Ascending aorta (tissue), 2 donors: ENCODE results near the gene ALDH8A1. TPM values are rescaled to one million over a fixed set of nuclear protein-coding genes. Genes with fewer than 3 reads are reported as not detected.

ENCODE experiments used
- DNase-seq, 2 donors: peaks; one replicate each; pipeline ENCODE4 v3.0.0-alpha.2; 2019; ENCODE audit warnings: low spot score in 2 of 2
- H3K27ac ChIP-seq, 2 donors: fragments of 200-600 bp; sonication (generic); one replicate each; pipeline ENCODE4 v1.5.1; 2016 to 2017; ENCODE audit warnings: mild to moderate bottlenecking in 1 of 2
- H3K27me3 ChIP-seq: fragments of 200-600 bp; sonication (generic); one replicate; pipeline ENCODE4 v1.5.1; 2017
- H3K36me3 ChIP-seq, 2 donors: fragments of 200-600 bp; sonication (generic); one replicate each; pipeline ENCODE4 v1.5.1; 2016
- H3K4me1 ChIP-seq, 2 donors: fragments of 200-600 bp; sonication (generic); one replicate each; pipeline ENCODE4 v1.5.1; 2016 to 2017; ENCODE audit warnings: mild to moderate bottlenecking in 1 of 2
- H3K4me3 ChIP-seq, 2 donors: fragments of 200-600 bp; sonication (generic); one replicate each; pipeline ENCODE4 v1.5.1; 2016 to 2017; ENCODE audit warnings: mild to moderate bottlenecking in 1 of 2
- H3K9me3 ChIP-seq, 2 donors: fragments of 200-600 bp; sonication (generic); one replicate each; pipeline ENCODE4 v1.5.1; 2016
- intact Hi-C: fragments of 100-400 bp; cut with DNase I; formaldehyde crosslinking; loops from one replicate; pipeline ENCODE4 v1.15.1; 2023
- total RNA-seq: library from RNA; depleted of rRNA; stranded (reverse); fragments of >200 nt; gene quantifications from one replicate; pipeline ENCODE4 v1.1.0, GENCODE V29; 2016
- TF ChIP-seq, protein P1 (sequence below), 3 experiments: fragments of 200-600 bp in 2 of 3; fragments of 450-650 bp in 1 of 3; sonication (generic) in 2 of 3; IDR thresholded peaks; one replicate each; pipeline ENCODE4 v1.5.1; 2016 to 2019; ENCODE audit warnings: antibody characterized with exemption in 3 of 3, mild to moderate bottlenecking in 1 of 3, moderate library complexity in 1 of 3

Gene ALDH8A1
- total RNA-seq, 1 donor from 2014 or later = not detected

- H3K27ac ChIP-seq = no peak overlapping the region
- no peak overlapping the region for H3K4me3 ChIP-seq
- H3K27me3 ChIP-seq = no peaks in the 10 kb centered on the region
- H3K4me1 ChIP-seq = no peaks in the 10 kb centered on the region
- no peak for DNase-seq
- no peaks in the 10 kb centered on the region for H3K36me3 ChIP-seq
- TF ChIP-seq, protein P1, sequence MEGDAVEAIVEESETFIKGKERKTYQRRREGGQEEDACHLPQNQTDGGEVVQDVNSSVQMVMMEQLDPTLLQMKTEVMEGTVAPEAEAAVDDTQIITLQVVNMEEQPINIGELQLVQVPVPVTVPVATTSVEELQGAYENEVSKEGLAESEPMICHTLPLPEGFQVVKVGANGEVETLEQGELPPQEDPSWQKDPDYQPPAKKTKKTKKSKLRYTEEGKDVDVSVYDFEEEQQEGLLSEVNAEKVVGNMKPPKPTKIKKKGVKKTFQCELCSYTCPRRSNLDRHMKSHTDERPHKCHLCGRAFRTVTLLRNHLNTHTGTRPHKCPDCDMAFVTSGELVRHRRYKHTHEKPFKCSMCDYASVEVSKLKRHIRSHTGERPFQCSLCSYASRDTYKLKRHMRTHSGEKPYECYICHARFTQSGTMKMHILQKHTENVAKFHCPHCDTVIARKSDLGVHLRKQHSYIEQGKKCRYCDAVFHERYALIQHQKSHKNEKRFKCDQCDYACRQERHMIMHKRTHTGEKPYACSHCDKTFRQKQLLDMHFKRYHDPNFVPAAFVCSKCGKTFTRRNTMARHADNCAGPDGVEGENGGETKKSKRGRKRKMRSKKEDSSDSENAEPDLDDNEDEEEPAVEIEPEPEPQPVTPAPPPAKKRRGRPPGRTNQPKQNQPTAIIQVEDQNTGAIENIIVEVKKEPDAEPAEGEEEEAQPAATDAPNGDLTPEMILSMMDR (IDR thresholded peaks at IDR 0.05) = no peak
- intact Hi-C loops = no loop called here
- no peaks in the 10 kb centered on the region for H3K9me3 ChIP-seq
Observed at GRCh38 chr6:134934793-134935485, 15.0 kb downstream of the ALDH8A1 start.

GRCh38 chr6:134932535-134933470 lies 17.1 kb downstream of the ALDH8A1 start:
- no peaks in the 10 kb centered on the region for H3K27me3 ChIP-seq
- H3K4me3 ChIP-seq = no peak overlapping the region
- intact Hi-C loops = no loop called here
- no peak for DNase-seq
- no peak overlapping the region for H3K27ac ChIP-seq
- no peaks in the 10 kb centered on the region for H3K36me3 ChIP-seq
- TF ChIP-seq, protein P1 (IDR thresholded peaks at IDR 0.05) = no peak
- H3K4me1 ChIP-seq = no peaks in the 10 kb centered on the region
- no peaks in the 10 kb centered on the region for H3K9me3 ChIP-seq

DNA sequence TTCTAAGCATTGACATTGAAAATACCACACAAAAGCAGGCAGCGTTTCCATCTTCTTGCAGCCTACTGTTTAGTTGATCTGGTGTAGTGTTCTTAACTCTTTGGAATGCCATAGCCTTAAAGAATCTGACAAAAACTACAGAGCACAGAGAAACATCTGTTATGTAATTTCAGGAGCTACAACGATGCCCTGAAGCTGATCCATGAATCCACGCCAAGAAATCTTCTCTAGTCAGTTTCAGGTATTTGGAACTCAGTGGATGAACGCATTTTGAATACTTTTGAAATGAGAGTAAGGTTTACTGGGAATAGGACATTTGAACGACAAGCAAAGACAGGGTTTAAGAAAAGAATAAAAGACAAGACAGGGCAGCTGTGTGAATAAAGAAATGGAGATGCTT lies 17.8 kb downstream of the ALDH8A1 start:
- no peak overlapping the region for H3K27ac ChIP-seq
- no peaks in the 10 kb centered on the region for H3K36me3 ChIP-seq
- H3K27me3 ChIP-seq = no peaks in the 10 kb centered on the region
- TF ChIP-seq, protein P1 (IDR thresholded peaks at IDR 0.05) = no peak
- H3K4me3 ChIP-seq = no peak overlapping the region
- H3K9me3 ChIP-seq = no peaks in the 10 kb centered on the region
- H3K4me1 ChIP-seq = no peaks in the 10 kb centered on the region
- intact Hi-C loops = no loop called here
- DNase-seq = no peak

DNA sequence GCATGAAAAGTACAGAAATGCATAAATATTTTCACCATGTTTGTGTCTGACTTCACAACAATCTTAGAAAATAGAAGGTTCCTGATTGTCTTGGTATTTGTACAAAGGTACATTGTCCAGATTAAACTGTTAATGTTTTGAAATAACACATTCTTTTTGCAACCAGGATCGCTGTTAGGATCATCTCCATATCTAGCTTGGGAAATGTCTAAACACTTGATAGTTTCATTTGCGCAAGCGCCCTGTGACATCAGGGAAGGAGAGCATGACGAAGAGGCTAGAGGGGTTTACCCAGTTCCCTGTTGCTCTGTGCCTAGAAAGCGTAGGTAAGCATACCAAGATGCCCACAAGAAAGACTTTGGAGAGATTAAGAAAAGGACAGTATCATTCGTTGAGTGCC lies 19.4 kb downstream of the ALDH8A1 start:
- no peak for DNase-seq
- H3K9me3 ChIP-seq = no peaks in the 10 kb centered on the region
- H3K4me3 ChIP-seq = no peak overlapping the region
- no peaks in the 10 kb centered on the region for H3K4me1 ChIP-seq
- TF ChIP-seq, protein P1 (IDR thresholded peaks at IDR 0.05) = no peak
- intact Hi-C loops = no loop called here
- H3K27me3 ChIP-seq = no peaks in the 10 kb centered on the region
- H3K27ac ChIP-seq = no peak overlapping the region
- H3K36me3 ChIP-seq = no peaks in the 10 kb centered on the region

GRCh38 chr6:134928151-134928900 lies 21.6 kb downstream of the ALDH8A1 start:
- Histone ChIP-seq H3K4me1 (no peaks in the 10 kb centered on the region), H3K9me3 (no peaks in the 10 kb centered on the region), H3K36me3 (no peaks in the 10 kb centered on the region), H3K4me3 (no peak overlapping the region), H3K27me3 (no peaks in the 10 kb centered on the region), H3K27ac (no peak overlapping the region)
- TF ChIP-seq, protein P1 (IDR thresholded peaks at IDR 0.05) = no peak
- DNase-seq = no peak
- intact Hi-C loops = no loop called here
